ENCODE data around the gene FGF9. TPM values are rescaled to one million over a fixed set of nuclear protein-coding genes. Genes with fewer than 3 reads are reported as not detected.

FGF9 gene
- polyA plus RNA-seq, 1 donor (not counting 4 experiments of a cell fraction or from before 2014, with no cell fraction given) = not detected

DNA sequence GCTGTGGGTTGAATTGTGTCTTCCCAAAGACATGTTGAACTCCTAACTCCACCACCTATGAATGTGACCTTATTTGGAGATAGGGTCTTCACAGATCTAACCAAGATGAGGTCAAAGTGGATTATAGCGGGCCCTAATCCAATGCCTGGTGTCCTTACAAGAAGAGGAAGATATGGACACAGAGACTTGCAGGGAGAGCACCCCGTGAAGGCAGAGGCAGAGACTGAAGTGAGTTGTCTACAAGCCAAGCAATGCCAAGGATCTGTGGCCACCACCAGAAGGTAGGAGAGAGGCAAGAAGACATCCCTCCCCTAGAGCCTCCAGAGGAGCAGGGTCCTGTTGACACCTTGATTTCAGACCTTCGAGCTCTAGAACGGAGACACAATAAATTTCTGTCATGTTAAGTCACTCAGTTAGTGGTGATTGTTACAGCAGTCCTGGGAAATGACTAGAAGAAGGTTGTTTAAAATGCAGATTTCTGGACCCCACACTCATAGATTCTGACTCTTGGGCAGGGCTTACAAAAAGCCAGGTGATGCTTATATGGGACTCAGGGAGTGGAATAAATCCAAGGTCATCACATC is 70.6 kb downstream of the FGF9 start:
- no peak for FAIRE-seq
- dilution Hi-C loops (cut with MboI; ENCODE audit: extremely low pct_ligation_motif_present, low sequenced_read_pairs) = no loop called here

GRCh38 chr13:21742096-21742495 is 71.2 kb downstream of the FGF9 start:
- no peaks in the 10 kb centered on the region for H4K20me1 ChIP-seq (ENCODE audit: control insufficient read depth, extremely low read depth, insufficient read depth, low read length)
- no peak overlapping the region for H3K4me3 ChIP-seq (ENCODE audit: control insufficient read depth in 2 of 3, extremely low read depth in 1 of 3, insufficient read depth in 2 of 3, low read depth in 1 of 3, low read length in 3 of 3)
- H3K79me2 ChIP-seq (ENCODE audit: control insufficient read depth, insufficient read depth, low read length) = no peaks in the 10 kb centered on the region
- H2AFZ ChIP-seq (ENCODE audit: control insufficient read depth, low read length) = no peak overlapping the region
- no peak overlapping the region for H3K4me2 ChIP-seq (ENCODE audit: control insufficient read depth, extremely low read depth, insufficient read depth, low read depth, low read length)
- no peak overlapping the region for H3K27ac ChIP-seq (ENCODE audit: control insufficient read depth, insufficient read depth, low read length)
- FAIRE-seq = no peak
- no peak for TF ChIP-seq CTCF (optimal IDR thresholded peaks at IDR 0.05 in 1 of 3, IDR thresholded peaks at IDR 0.05 in 1 of 3, conservative IDR thresholded peaks at IDR 0.05 in 1 of 3; ENCODE audit: extremely low read depth in 1 of 3, insufficient read depth in 2 of 3, low read length in 3 of 3)
- no peak for TF ChIP-seq EZH2 (IDR thresholded peaks at IDR 0.05; ENCODE audit: low read length)
- H3K9me3 ChIP-seq (ENCODE audit: control insufficient read depth, low read depth, low read length) = no peaks in the 10 kb centered on the region
- no peaks in the 10 kb centered on the region for H3K4me1 ChIP-seq (ENCODE audit: control insufficient read depth, extremely low read depth, insufficient read depth, low read length)
- no peaks in the 10 kb centered on the region for H3K9me1 ChIP-seq (ENCODE audit: control insufficient read depth, extremely low read depth, insufficient read depth, low read length)
- dilution Hi-C loops (cut with MboI; ENCODE audit: extremely low pct_ligation_motif_present, low sequenced_read_pairs) = no loop called here
- no peak overlapping the region for H3K9ac ChIP-seq (ENCODE audit: control insufficient read depth, extremely low read depth, insufficient read depth, low read length)
- no peak for DNase-seq (ENCODE audit: low read depth, low spot score)
- H3K27me3 ChIP-seq (ENCODE audit: control insufficient read depth, extremely low read depth, insufficient read depth, low read length) = no peaks in the 10 kb centered on the region
- H3K36me3 ChIP-seq (ENCODE audit: control insufficient read depth in 2 of 2, extremely low read depth in 1 of 2, insufficient read depth in 2 of 2, low read length in 2 of 2) = no peaks in the 10 kb centered on the region

More for the DNA sequence above, 70.6 kb downstream of the FGF9 start:
- Histone ChIP-seq H3K9ac (ENCODE audit: control insufficient read depth, extremely low read depth, insufficient read depth, low read length) (no peak overlapping the region), H3K4me1 (ENCODE audit: control insufficient read depth, extremely low read depth, insufficient read depth, low read length) (no peaks in the 10 kb centered on the region), H3K36me3 (ENCODE audit: control insufficient read depth in 2 of 2, extremely low read depth in 1 of 2, insufficient read depth in 2 of 2, low read length in 2 of 2) (no peaks in the 10 kb centered on the region), H3K4me3 (ENCODE audit: control insufficient read depth in 2 of 3, extremely low read depth in 1 of 3, insufficient read depth in 2 of 3, low read depth in 1 of 3, low read length in 3 of 3) (no peak overlapping the region), H3K79me2 (ENCODE audit: control insufficient read depth, insufficient read depth, low read length) (no peaks in the 10 kb centered on the region), H3K27ac (ENCODE audit: control insufficient read depth, insufficient read depth, low read length) (no peak overlapping the region), H3K27me3 (ENCODE audit: control insufficient read depth, extremely low read depth, insufficient read depth, low read length) (no peaks in the 10 kb centered on the region), H3K9me1 (ENCODE audit: control insufficient read depth, extremely low read depth, insufficient read depth, low read length) (no peaks in the 10 kb centered on the region), H3K4me2 (ENCODE audit: control insufficient read depth, extremely low read depth, insufficient read depth, low read depth, low read length) (no peak overlapping the region), H4K20me1 (ENCODE audit: control insufficient read depth, extremely low read depth, insufficient read depth, low read length) (no peaks in the 10 kb centered on the region), H3K9me3 (ENCODE audit: control insufficient read depth, low read depth, low read length) (no peaks in the 10 kb centered on the region), H2AFZ (ENCODE audit: control insufficient read depth, low read length) (no peak overlapping the region)
- DNase-seq (ENCODE audit: low read depth, low spot score) = no peak
- no peak for TF ChIP-seq CTCF (optimal IDR thresholded peaks at IDR 0.05 in 1 of 3, IDR thresholded peaks at IDR 0.05 in 1 of 3, conservative IDR thresholded peaks at IDR 0.05 in 1 of 3; ENCODE audit: extremely low read depth in 1 of 3, insufficient read depth in 2 of 3, low read length in 3 of 3)
- no peak for TF ChIP-seq EZH2 (IDR thresholded peaks at IDR 0.05; ENCODE audit: low read length)
